Measurements from ENCODE around the gene NLRP6.
"Not testable (repeated sequence)": the region's sequence is repeated elsewhere in the genome, so short reads cannot be mapped to it uniquely, and the experiment has no call there.

NLRP6 gene

DNA sequence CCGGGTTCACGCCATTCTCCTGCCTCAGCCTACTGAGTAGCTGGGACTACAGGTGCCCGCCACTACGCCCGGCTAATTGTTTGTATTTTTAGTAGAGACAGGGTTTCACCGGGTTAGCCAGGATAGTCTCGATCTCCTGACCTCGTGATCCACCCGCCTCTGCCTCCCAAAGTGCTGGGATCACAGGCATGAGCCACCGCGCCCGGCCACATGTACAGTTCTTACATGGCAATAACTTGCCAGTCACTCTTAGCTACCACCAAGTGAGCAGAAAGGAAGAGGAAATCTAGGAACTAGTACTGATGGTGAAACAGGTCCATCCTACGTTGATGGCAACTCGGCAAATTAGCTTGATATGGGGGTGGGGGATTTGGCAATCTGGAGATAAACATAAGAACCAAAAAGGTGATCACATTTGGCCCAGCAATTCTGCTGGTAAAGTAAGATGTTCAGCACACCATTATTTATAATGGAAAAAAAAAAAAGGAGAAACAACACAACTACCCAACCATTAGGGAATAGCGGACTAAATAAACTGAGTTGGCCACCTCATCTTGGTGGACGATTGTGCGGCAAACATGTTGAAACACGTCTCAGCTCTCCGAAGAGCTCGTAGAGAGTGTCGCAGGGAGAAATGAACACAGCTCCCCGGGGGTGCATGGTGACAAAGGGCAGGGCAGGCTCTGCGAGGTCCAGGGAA lies 5.3 kb downstream of the NLRP6 start (continued):
- TF ChIP-seq ZNF565 (CRISPR knock-in tag; conservative IDR thresholded peaks at IDR 0.05; ENCODE audit: low read depth): no peak

DNA sequence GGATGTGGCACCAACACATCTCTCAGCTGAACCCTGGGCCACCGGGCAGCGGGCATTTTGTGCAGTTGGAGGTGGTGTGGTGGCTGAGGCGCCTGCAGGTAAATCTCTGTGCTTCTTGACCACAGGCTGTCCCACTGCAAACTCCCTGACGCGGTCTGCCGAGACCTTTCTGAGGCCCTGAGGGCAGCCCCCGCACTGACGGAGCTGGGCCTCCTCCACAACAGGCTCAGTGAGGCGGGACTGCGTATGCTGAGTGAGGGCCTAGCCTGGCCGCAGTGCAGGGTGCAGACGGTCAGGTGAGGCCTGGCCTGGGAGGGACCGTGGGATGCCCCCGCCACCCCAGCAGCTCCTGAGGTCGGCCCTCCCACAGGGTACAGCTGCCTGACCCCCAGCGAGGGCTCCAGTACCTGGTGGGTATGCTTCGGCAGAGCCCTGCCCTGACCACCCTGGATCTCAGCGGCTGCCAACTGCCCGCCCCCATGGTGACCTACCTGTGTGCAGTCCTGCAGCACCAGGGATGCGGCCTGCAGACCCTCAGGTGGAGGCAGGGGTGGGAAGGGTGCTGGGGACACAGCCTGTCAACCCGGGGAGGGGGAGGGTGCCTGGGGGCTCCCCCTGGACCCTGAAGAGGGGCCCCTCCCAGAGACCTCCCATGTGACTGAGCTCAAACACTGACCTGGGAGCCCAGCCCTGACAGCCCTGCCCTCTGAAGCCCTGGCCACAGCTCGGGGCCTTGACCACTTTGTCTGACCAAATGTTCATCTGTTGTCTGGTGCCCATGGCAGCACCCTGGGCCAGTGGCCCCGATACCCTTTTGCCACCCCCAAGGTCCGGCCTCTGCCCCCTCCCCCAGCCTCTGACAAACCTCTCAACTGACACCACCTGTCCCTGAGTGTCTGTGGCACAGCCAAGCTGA lies 6.2 kb downstream of the NLRP6 start:
- no peak for ATAC-seq
- TF ChIP-seq TOX (CRISPR knock-in tag; IDR thresholded peaks at IDR 0.05; ENCODE audit: borderline replicate concordance) (no peak), ARNTL (CRISPR knock-in tag; IDR thresholded peaks at IDR 0.05; ENCODE audit: borderline replicate concordance, low read depth) (no peak), ISL1 (CRISPR knock-in tag; IDR thresholded peaks at IDR 0.05) (no peak), PPARA (CRISPR knock-in tag; IDR thresholded peaks at IDR 0.05; ENCODE audit: borderline replicate concordance) (no peak), ZFP30 (CRISPR knock-in tag; IDR thresholded peaks at IDR 0.05) (no peak), TCF4 (CRISPR knock-in tag; IDR thresholded peaks at IDR 0.05; ENCODE audit: borderline replicate concordance) (no peak), ESRRG (CRISPR knock-in tag; IDR thresholded peaks at IDR 0.05) (no peak), RARB (CRISPR knock-in tag; IDR thresholded peaks at IDR 0.05) (no peak), ZNF8 (CRISPR knock-in tag; IDR thresholded peaks at IDR 0.05) (no peak)
- TF ChIP-seq, protein P1, sequence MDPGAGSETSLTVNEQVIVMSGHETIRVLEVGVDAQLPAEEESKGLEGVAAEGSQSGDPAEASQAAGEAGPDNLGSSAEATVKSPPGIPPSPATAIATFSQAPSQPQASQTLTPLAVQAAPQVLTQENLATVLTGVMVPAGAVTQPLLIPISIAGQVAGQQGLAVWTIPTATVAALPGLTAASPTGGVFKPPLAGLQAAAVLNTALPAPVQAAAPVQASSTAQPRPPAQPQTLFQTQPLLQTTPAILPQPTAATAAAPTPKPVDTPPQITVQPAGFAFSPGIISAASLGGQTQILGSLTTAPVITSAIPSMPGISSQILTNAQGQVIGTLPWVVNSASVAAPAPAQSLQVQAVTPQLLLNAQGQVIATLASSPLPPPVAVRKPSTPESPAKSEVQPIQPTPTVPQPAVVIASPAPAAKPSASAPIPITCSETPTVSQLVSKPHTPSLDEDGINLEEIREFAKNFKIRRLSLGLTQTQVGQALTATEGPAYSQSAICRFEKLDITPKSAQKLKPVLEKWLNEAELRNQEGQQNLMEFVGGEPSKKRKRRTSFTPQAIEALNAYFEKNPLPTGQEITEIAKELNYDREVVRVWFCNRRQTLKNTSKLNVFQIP (CRISPR knock-in tag; IDR thresholded peaks at IDR 0.05; ENCODE audit: borderline replicate concordance, low read depth): no peak
- TF ChIP-seq, protein P2, sequence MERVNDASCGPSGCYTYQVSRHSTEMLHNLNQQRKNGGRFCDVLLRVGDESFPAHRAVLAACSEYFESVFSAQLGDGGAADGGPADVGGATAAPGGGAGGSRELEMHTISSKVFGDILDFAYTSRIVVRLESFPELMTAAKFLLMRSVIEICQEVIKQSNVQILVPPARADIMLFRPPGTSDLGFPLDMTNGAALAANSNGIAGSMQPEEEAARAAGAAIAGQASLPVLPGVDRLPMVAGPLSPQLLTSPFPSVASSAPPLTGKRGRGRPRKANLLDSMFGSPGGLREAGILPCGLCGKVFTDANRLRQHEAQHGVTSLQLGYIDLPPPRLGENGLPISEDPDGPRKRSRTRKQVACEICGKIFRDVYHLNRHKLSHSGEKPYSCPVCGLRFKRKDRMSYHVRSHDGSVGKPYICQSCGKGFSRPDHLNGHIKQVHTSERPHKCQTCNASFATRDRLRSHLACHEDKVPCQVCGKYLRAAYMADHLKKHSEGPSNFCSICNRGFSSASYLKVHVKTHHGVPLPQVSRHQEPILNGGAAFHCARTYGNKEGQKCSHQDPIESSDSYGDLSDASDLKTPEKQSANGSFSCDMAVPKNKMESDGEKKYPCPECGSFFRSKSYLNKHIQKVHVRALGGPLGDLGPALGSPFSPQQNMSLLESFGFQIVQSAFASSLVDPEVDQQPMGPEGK (CRISPR knock-in tag; IDR thresholded peaks at IDR 0.05; ENCODE audit: borderline replicate concordance): no peak

DNA sequence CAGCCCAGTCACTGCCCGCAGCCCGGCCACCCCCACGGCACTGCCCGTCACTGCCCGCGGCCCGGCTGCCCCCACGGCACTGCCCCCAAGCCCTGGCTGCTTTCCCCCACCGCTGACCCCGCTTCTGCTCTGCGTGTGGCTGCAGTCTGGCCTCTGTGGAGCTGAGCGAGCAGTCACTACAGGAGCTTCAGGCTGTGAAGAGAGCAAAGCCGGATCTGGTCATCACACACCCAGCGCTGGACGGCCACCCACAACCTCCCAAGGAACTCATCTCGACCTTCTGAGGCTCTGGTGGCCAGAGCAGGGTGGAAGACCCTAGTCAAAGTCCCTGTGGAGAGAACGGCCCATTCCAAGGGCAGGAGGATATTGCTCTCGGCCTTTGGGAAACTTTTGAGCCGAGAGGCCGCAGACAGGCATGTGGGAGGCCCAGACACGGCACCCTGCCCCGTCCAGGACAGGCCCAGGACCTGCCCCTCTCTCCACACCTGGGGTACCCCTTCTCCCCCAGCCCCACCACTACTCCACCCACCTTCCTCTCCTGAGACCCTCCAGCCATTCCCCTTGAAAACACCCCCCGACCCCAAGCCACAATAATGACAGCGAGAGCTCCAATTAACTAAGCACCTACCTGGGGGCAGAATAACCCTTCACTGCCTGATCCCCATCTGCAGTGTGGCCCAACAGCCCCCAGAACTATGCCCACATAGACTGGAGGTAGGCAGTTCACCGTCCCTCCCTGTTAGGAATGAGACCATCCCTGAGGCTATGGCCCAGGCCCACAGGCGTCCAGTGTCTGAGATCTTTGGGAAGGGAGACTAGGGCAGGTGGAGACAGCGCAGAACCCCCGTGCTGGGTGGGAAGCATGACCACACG lies 7.0 kb downstream of the NLRP6 start:
- TF ChIP-seq TOX (CRISPR knock-in tag; IDR thresholded peaks at IDR 0.05; ENCODE audit: borderline replicate concordance) (no peak), GLIS3 (CRISPR knock-in tag; IDR thresholded peaks at IDR 0.05) (no peak), ISL1 (CRISPR knock-in tag; IDR thresholded peaks at IDR 0.05) (no peak)
- TF ChIP-seq, protein P3, sequence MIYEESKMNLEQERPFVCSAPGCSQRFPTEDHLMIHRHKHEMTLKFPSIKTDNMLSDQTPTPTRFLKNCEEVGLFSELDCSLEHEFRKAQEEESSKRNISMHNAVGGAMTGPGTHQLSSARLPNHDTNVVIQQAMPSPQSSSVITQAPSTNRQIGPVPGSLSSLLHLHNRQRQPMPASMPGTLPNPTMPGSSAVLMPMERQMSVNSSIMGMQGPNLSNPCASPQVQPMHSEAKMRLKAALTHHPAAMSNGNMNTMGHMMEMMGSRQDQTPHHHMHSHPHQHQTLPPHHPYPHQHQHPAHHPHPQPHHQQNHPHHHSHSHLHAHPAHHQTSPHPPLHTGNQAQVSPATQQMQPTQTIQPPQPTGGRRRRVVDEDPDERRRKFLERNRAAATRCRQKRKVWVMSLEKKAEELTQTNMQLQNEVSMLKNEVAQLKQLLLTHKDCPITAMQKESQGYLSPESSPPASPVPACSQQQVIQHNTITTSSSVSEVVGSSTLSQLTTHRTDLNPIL (CRISPR knock-in tag; IDR thresholded peaks at IDR 0.05; ENCODE audit: low read depth): no peak
- no peak for ATAC-seq

DNA sequence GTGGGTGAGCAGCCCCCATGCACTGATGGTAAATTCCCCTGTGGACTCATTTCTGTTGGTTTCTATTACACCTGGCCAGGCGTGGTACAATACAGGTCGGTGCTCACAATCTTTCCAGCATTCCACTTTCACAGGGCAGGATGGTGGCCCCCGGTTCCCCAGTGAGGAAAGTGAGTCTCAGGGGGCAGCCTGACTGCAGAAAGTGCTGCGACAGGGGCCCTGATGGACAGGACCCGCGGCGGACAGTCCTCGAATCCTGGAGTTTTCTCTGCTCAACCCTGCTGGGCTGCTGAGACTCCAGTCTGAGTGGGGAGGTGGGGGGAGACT lies 7.7 kb downstream of the NLRP6 start:
- ATAC-seq: no peak
- TF ChIP-seq, protein P1 (CRISPR knock-in tag; IDR thresholded peaks at IDR 0.05; ENCODE audit: borderline replicate concordance, low read depth): no peak
- TF ChIP-seq ZFP30 (CRISPR knock-in tag; IDR thresholded peaks at IDR 0.05): no peak
- no peak for TF ChIP-seq TCF4 (CRISPR knock-in tag; IDR thresholded peaks at IDR 0.05; ENCODE audit: borderline replicate concordance)
- no peak for TF ChIP-seq RARB (CRISPR knock-in tag; IDR thresholded peaks at IDR 0.05)
- TF ChIP-seq, protein P4, sequence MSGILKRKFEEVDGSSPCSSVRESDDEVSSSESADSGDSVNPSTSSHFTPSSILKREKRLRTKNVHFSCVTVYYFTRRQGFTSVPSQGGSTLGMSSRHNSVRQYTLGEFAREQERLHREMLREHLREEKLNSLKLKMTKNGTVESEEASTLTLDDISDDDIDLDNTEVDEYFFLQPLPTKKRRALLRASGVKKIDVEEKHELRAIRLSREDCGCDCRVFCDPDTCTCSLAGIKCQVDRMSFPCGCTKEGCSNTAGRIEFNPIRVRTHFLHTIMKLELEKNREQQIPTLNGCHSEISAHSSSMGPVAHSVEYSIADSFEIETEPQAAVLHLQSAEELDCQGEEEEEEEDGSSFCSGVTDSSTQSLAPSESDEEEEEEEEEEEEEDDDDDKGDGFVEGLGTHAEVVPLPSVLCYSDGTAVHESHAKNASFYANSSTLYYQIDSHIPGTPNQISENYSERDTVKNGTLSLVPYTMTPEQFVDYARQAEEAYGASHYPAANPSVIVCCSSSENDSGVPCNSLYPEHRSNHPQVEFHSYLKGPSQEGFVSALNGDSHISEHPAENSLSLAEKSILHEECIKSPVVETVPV (CRISPR knock-in tag; IDR thresholded peaks at IDR 0.05): no peak
- no peak for TF ChIP-seq ZNF565 (CRISPR knock-in tag; conservative IDR thresholded peaks at IDR 0.05; ENCODE audit: low read depth)
- no peak for TF ChIP-seq ZC3H10 (CRISPR knock-in tag; IDR thresholded peaks at IDR 0.05)
- TF ChIP-seq ZNF70 (CRISPR knock-in tag; IDR thresholded peaks at IDR 0.05): no peak
- no peak for TF ChIP-seq ARNTL (CRISPR knock-in tag; IDR thresholded peaks at IDR 0.05; ENCODE audit: borderline replicate concordance, low read depth)
- TF ChIP-seq, protein P3 (CRISPR knock-in tag; IDR thresholded peaks at IDR 0.05; ENCODE audit: low read depth): no peak
- TF ChIP-seq TOX (CRISPR knock-in tag; IDR thresholded peaks at IDR 0.05; ENCODE audit: borderline replicate concordance): no peak
- no peak for TF ChIP-seq ISL1 (CRISPR knock-in tag; IDR thresholded peaks at IDR 0.05)

DNA sequence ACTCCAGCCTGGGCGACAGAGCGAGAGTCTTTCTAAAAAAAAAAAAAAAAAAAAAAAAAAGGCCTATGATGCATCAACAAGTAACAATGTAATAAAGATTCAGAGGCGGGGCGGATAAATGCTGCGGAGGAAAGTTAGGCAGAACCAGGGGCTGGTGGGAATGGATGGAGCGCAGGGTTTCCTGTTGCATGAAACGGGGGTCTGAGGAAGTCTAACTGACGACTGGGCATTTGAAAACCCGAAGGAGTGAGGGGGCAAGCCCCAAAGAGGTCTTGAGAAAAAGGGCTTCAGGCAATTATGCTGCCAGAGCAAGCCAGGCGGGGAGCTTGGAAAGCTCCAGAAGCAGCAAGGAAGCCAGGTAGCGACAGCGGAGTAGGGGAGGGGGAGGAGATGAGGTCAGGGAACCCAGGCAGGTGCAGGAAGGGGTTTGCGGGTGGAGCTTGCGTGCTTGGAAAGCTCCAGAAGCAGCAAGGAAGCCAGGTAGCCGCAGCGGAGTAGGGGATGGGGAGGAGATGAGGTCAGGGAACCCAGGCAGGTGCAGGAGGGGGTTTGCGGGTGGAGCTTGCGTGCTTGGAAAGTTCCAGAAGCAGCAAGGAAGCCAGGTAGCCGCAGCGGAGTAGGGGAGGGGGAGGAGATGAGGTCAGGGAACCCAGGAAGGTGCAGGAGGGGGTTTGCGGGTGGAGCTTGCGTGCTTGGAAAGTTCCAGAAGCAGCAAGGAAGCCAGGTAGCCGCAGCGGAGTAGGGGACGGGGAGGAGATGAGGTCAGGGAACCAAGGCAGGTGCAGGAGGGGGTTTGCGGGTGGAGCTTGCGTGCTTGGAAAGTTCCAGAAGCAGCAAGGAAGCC lies 9.0 kb downstream of the NLRP6 start:
- not testable (repeated sequence) for ATAC-seq

Data from SK-N-SH treated with all-trans-retinoic acid at 6 μM for 48 hours (cell line).